Brain microvascular endothelial cell (primary cell): ENCODE measurements around the gene GRIK4.

ENCODE experiments used
- DNase-seq: peaks from one replicate; pipeline ENCODE4 v3.0.0-alpha.2; 2020
- H3K27ac ChIP-seq: fragments of 250-450 bp; sonication (Bioruptor Pico); 2 replicates; pipeline ENCODE4 v1.5.1; 2020; ENCODE audit warnings: mild to moderate bottlenecking, moderate library complexity
- H3K27me3 ChIP-seq: fragments of 250-450 bp; sonication (Bioruptor Pico); replicated peaks from 2 replicates; pipeline ENCODE4 v1.5.1; 2020; ENCODE audit warnings: mild to moderate bottlenecking
- H3K36me3 ChIP-seq: fragments of 250-450 bp; sonication (Bioruptor Pico); replicated peaks from 2 replicates; pipeline ENCODE4 v1.5.1; 2020; ENCODE audit warnings: mild to moderate bottlenecking
- H3K4me3 ChIP-seq: 2 replicates; pipeline ENCODE4 v1.5.1; 2011; ENCODE audit warnings: low read depth, mild to moderate bottlenecking, control low read depth, low read length, moderate library complexity
- in situ Hi-C: cut with HindIII; loops from 2 replicates; pipeline ENCODE4 v1.10.0; 2017; ENCODE audit warnings: low sequenced_read_pairs, low pct_ligation_motif_present
- TF ChIP-seq, protein P1 (sequence below): IDR thresholded peaks from 2 replicates; pipeline ENCODE4 v1.5.1; 2011; ENCODE audit warnings: low read depth, mild to moderate bottlenecking, moderate library complexity, low read length, control low read depth, inconsistent platforms; ENCODE audit errors: missing control alignments

The GRIK4 gene

DNA sequence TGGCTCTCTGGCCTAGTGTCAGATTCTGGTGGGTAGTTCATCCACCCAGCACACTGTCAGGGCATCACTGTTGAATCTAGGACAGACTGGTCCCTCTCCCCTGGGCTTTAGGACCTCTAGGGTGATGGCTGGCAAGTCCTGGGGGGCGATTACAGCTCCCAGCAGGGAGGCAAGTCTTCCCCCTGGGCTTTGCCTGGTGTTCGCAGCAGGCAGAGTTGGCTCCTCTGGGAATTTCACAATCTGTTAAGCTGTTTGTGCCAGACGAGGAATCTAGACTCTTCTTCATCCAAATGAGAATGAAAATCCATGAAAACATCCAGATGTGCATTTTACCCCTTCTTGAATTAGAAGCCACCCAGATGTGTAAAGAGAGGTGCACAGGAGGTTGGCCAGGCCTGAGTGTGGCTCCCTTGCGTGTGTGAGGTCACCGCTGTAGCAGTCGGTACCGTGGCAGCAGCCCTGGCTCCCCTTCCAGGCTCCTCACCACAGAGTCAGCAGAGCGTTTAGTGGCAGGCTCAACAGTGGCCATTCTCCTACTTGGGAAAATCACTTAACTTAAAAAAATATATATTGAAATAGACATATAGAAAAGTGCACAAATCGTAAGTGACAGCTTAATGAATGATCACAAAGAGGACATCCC is 412.4 kb downstream of the GRIK4 start:
- TF ChIP-seq, protein P1, sequence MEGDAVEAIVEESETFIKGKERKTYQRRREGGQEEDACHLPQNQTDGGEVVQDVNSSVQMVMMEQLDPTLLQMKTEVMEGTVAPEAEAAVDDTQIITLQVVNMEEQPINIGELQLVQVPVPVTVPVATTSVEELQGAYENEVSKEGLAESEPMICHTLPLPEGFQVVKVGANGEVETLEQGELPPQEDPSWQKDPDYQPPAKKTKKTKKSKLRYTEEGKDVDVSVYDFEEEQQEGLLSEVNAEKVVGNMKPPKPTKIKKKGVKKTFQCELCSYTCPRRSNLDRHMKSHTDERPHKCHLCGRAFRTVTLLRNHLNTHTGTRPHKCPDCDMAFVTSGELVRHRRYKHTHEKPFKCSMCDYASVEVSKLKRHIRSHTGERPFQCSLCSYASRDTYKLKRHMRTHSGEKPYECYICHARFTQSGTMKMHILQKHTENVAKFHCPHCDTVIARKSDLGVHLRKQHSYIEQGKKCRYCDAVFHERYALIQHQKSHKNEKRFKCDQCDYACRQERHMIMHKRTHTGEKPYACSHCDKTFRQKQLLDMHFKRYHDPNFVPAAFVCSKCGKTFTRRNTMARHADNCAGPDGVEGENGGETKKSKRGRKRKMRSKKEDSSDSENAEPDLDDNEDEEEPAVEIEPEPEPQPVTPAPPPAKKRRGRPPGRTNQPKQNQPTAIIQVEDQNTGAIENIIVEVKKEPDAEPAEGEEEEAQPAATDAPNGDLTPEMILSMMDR, result no peak
- H3K36me3 ChIP-seq, result no peaks in the 10 kb centered on the region
- H3K27ac ChIP-seq, result no peak overlapping the region
- H3K27me3 ChIP-seq, result no peaks in the 10 kb centered on the region
- no peak overlapping the region for H3K4me3 ChIP-seq
- no peak for DNase-seq
- in situ Hi-C loops, result no loop called here

DNA sequence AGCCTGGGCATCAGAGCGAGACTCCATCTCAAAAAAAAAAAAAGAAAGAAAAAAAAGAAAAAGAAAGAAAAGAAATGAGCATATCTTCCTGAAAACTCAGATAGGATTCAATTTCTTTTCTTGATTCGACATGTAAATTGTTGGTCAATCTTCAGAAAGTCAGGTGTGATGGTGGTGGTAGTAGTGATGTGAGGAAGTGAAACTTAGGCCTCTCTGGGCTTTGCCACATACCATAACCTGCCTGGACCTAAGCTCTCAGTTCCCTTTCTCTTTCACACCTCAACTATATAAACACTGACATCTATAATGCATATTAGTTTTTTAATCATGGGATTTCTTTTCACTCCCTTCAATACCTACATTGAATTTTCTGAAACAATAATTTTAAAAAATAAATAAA is 414.4 kb downstream of the GRIK4 start:
- Histone ChIP-seq H3K4me3 (no peak overlapping the region), H3K36me3 (no peaks in the 10 kb centered on the region), H3K27me3 (no peaks in the 10 kb centered on the region), H3K27ac (no peak overlapping the region)
- in situ Hi-C loops, result no loop called here
- no peak for DNase-seq
- TF ChIP-seq, protein P1, result no peak

DNA sequence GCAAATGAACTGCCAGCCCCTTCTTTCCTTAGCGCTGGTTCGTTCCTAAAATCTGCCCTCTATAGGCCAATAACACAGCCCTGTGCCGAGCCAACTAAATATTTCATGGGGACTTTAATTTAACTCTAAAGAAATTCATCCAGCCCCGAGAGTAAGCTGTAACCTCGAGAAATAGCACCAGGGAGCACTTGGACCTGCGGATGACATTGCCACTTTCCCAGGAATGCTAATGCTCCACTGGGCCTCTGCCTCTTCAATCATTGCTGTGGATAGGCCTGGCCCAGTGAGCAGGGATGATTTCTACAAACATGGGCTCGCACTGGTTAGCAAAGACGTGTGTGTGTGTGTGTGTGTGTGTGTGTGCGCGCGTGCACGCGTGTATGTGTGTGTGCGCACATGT is 417.1 kb downstream of the GRIK4 start:
- Histone ChIP-seq H3K36me3 (no peaks in the 10 kb centered on the region), H3K27me3 (no peaks in the 10 kb centered on the region), H3K4me3 (no peak overlapping the region), H3K27ac (no peak overlapping the region)
- TF ChIP-seq, protein P1, result peak; percentile 8
- DNase-seq, result no peak
- in situ Hi-C loops, result no loop called here

DNA sequence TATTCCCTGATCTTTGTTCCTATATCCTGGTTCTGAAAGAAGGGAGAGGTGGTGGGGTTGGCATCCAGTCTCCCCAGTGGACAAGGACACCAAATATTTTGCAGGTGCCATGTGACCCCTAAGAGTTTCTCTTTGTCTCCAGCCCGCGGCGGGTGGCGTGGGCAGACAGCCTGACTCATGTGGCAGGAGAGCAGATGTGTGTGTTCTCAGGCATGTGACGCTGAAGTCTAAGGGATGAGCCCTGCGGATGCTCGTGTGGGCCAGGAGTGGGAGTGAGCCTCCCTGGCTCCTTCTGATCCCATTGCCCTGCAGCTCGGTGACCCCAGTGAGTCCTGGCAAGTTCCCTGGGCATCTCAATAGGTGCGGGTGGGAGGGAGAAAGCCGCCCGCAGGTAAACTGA is 417.5 kb downstream of the GRIK4 start:
- in situ Hi-C loops, result no loop called here
- H3K36me3 ChIP-seq, result no peaks in the 10 kb centered on the region
- TF ChIP-seq, protein P1, result no peak
- no peak for DNase-seq
- H3K4me3 ChIP-seq, result no peak overlapping the region
- H3K27ac ChIP-seq, result no peak overlapping the region
- H3K27me3 ChIP-seq, result no peaks in the 10 kb centered on the region

DNA sequence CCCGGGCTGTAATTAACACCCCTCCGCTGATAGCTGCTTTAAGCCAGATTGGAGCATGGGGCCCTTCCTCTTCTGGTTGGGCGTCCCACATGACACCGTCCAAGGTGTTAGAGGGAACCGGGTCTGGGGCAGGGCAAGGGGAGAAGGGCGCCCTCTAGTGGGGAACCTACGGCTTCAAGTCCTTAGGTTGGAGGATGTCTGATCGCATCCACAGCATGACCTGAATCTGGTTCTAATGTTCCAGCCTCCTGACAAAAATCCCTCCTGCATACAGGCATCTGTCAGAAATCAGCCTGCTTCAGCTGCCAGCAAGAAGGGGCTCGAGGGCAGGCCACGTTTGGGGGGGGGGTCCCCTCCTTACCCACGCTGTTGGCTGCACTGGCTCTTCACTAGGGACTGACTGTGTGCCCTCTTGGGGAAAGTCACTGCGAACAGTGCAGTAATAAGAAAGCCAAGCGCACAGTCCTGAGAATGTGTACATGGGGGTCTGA is 418.2 kb downstream of the GRIK4 start:
- DNase-seq, result no peak
- Histone ChIP-seq H3K36me3 (no peaks in the 10 kb centered on the region), H3K27ac (no peak overlapping the region), H3K27me3 (no peaks in the 10 kb centered on the region), H3K4me3 (no peak overlapping the region)
- in situ Hi-C loops, result no loop called here
- TF ChIP-seq, protein P1, result peak; percentile 76
